Ovary (tissue), 9 donors: Measurements from ENCODE around the gene CDK5RAP1. TPM values are rescaled to one million over a fixed set of nuclear protein-coding genes. Genes with fewer than 3 reads are reported as not detected.

ENCODE experiments used
- DNase-seq, 5 donors: peaks; one replicate each; pipeline ENCODE4 v3.0.0-alpha.2; 2019 to 2020
- H3K27ac ChIP-seq, 2 donors: fragments of 200-600 bp; one replicate each; pipeline versions ENCODE4 v1.5.1 to v1.8.0; 2019 to 2022
- H3K27me3 ChIP-seq: fragments of 200-600 bp; one replicate; pipeline ENCODE4 v1.8.0; 2022
- H3K36me3 ChIP-seq: fragments of 200-600 bp; sonication (generic); one replicate; pipeline ENCODE4 v1.5.1; 2019
- H3K4me1 ChIP-seq: one replicate; pipeline ENCODE4 v1.8.1; 2013; ENCODE audit warnings: mild to moderate bottlenecking, moderate library complexity; ENCODE audit not compliant: insufficient read depth
- H3K4me3 ChIP-seq: fragments of 200-600 bp; sonication (generic); one replicate; pipeline ENCODE4 v1.5.1; 2017
- H3K9me3 ChIP-seq, 2 donors: fragments of 200-600 bp in 1 of 2; sonication (generic) in 1 of 2; one replicate each; pipeline versions ENCODE4 v1.5.1 to v1.8.1; 2013 to 2019; ENCODE audit warnings: mild to moderate bottlenecking in 1 of 2, moderate library complexity in 1 of 2
- EP300 ChIP-seq: sonication (generic); formaldehyde crosslinking; IDR thresholded peaks from one replicate; pipeline ENCODE4 v1.6.1; 2017; ENCODE audit warnings: antibody characterized with exemption
- POLR2A ChIP-seq: fragments of 450-650 bp; IDR thresholded peaks from one replicate; pipeline ENCODE4 v1.6.1; 2017; ENCODE audit warnings: antibody characterized with exemption, mild to moderate bottlenecking, moderate library complexity
- WGBS, 3 donors: extraction: QIAGEN DNeasy Blood & Tissue Kit in 1 of 3; methylation state at CpG; one replicate each; pipeline versions ENCODE4 v1.1.5 to v1.1.7; 2013 to 2017; 5-methylcytosine and 5-hydroxymethylcytosine counted together
- intact Hi-C, 4 donors: fragments of 100-400 bp; cut with DNase I; formaldehyde crosslinking; loops; one replicate each; pipeline versions ENCODE4 v1.11.0 to v1.15.1; 2022 to 2023
- polyA plus RNA-seq, 2 donors: library from polyadenylated mRNA; stranded (reverse); fragments of 200-250 nt in 1 of 2; fragments of 350-450 nt in 1 of 2; fragmentation: Illumina TruSeq in 1 of 2; extraction: RNeasy Lipid Tissue Mini Kit (QIAGEN cat#74804) in 1 of 2; gene quantifications; one replicate each; pipeline ENCODE4 v1.2.3, GENCODE V29; 2013 to 2014
- total RNA-seq, 7 donors: library from RNA; depleted of rRNA in 2 of 7; stranded (reverse); fragments of >200 nt in 2 of 7; fragmentation: NEBNext Ultra II Directional in 3 of 7; extraction: Animal tissue kit (Norgen Biotek cat#: 25700) in 3 of 7; gene quantifications; one replicate each; pipeline versions ENCODE4 v1.1.0 to v1.2.4, GENCODE V29; 2016 to 2023
- TF ChIP-seq, protein P1 (sequence below), 3 donors: fragments of 450-650 bp in 2 of 3; fragments of 200-600 bp in 1 of 3; IDR thresholded peaks; one replicate each; pipeline versions ENCODE4 v1.5.1 to v1.8.0; 2016 to 2022; ENCODE audit warnings: antibody characterized with exemption in 3 of 3, mild to moderate bottlenecking in 1 of 3
- donor health status: DM: no; HTN: no; CAD: no; lungs with moderate emphysema.
- donor health status: DM: no; HTN: no; CAD: no.
- donor health status: Bipolar disorder and iron deficiency.
- donor health status: DM: yes; HTN: yes; CAD: no.
- donor health status: DM: no; HTN: no; CAD: no.
- donor health status: DM: yes; HTN: yes; CAD: no.

CDK5RAP1 gene
- total and polyA plus RNA-seq, 9 donors, result 17.3 to 31.9 (median 19.4) TPM

DNA sequence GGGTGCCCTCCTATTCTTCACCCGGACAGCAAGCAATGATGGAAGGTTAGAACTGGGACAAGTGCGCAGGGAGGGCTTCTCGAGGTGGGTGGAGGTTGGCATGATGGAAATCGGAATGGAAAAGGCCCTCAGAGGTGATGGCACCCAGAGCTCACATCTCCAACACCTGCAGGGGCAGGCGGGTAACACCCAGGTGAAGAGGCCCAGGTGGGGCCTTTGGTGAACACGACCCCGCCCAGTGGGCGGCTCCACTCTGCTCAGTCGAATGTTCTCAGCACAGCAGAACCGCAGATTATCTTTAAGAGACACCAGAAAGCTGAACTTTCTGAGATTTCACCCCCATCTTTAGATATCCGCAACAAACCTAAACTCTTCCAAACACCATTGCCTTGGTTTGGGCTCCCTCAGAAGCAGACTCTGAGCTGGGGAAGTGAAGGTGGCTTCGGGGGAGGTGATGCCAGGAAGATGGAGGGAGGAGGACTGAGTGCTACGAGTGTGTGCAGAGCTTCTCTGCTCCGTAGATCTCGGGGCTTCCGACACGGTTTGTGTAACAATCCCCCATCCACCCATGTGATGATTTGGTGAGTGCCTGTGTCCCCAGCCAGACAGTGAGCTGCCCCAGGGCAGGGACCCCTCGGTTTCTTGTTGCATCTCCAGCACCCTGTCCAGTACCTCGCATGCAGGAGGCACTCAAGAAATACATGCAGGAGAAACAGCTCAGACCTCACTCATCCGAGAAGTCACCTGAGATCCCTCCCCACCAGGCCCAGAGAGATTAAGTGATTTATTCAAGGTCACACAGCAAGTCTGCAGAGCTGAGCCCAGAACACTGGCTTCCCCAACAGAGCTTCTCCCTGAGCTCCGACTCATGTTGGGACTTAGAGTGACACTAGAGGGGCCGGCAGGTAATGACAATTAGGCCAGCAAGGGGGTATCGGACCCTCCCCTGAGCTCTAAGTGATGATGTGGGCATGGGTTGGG, 72.9 kb downstream of the CDK5RAP1 start:
- no peak for TF ChIP-seq POLR2A
- TF ChIP-seq, protein P1, sequence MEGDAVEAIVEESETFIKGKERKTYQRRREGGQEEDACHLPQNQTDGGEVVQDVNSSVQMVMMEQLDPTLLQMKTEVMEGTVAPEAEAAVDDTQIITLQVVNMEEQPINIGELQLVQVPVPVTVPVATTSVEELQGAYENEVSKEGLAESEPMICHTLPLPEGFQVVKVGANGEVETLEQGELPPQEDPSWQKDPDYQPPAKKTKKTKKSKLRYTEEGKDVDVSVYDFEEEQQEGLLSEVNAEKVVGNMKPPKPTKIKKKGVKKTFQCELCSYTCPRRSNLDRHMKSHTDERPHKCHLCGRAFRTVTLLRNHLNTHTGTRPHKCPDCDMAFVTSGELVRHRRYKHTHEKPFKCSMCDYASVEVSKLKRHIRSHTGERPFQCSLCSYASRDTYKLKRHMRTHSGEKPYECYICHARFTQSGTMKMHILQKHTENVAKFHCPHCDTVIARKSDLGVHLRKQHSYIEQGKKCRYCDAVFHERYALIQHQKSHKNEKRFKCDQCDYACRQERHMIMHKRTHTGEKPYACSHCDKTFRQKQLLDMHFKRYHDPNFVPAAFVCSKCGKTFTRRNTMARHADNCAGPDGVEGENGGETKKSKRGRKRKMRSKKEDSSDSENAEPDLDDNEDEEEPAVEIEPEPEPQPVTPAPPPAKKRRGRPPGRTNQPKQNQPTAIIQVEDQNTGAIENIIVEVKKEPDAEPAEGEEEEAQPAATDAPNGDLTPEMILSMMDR (IDR thresholded peaks at IDR 0.05), result no peak
- TF ChIP-seq EP300, result no peak
- Histone ChIP-seq H3K36me3 (no peaks in the 10 kb centered on the region), H3K4me3 (no peak overlapping the region), H3K27me3 (no peaks in the 10 kb centered on the region), H3K9me3 (no peaks in the 10 kb centered on the region), H3K4me1 (no peaks in the 10 kb centered on the region), H3K27ac (no peak overlapping the region)
- no peak for DNase-seq
- intact Hi-C loops, result no loop called here
- WGBS, 3 donors, result 70 to 74% (median 70%) methylated on average over 23 of the region's 23 CpGs

DNA sequence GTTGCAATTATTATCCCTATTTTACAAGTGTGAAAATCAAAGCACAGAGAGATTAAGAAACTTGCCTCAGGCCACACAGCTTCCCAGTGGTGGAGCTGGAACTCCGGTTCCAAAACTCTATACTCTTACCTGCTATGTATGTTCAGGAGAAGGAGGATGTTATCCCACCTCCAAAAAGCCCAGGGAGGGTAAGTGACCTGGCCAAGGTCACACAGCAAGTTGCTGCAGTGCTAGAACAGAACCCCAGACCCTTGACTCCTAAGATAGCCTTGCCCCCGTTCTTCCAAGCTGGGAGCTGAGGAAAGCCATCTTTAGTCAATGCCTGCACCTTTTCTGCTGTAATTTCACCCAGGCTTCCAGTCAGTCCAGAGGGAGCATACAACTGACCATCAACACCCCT, 76.0 kb downstream of the CDK5RAP1 start:
- H3K4me1 ChIP-seq, result no peaks in the 10 kb centered on the region
- H3K27me3 ChIP-seq, result no peaks in the 10 kb centered on the region
- 58 to 88% (median 82%) methylated on average over 2 of the region's 2 CpGs for WGBS, 3 donors
- intact Hi-C loops, result no loop called here
- no peak overlapping the region for H3K27ac ChIP-seq
- no peaks in the 10 kb centered on the region for H3K9me3 ChIP-seq
- no peaks in the 10 kb centered on the region for H3K36me3 ChIP-seq
- H3K4me3 ChIP-seq, result no peak overlapping the region
- TF ChIP-seq POLR2A (no peak), EP300 (no peak)
- TF ChIP-seq, protein P1 (IDR thresholded peaks at IDR 0.05), result no peak
- DNase-seq, result no peak

DNA sequence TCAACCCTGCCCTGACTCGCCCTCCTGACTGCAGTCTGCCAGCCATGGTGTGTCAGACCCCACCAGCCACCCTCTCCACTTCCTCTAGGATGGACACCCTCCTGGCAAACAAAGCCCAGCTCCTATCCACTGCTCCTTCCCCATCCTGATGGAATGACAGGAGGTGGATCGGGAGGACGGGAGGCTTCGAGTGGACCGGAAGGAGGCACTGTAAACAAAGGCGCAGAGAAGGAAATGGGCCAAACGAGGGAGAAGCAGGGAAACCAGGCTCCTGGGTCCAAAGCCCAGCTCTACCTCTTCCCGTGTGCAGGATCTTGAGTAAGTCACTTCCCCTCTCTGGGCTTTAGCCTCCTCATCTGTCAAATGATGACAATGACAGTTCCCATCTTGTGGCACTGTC, 78.1 kb downstream of the CDK5RAP1 start:
- no peaks in the 10 kb centered on the region for H3K4me1 ChIP-seq
- H3K36me3 ChIP-seq, result no peaks in the 10 kb centered on the region
- intact Hi-C loops, result no loop called here
- TF ChIP-seq, protein P1 (IDR thresholded peaks at IDR 0.05), result no peak
- no peak for TF ChIP-seq EP300
- no peak for TF ChIP-seq POLR2A
- no peak for DNase-seq
- no peaks in the 10 kb centered on the region for H3K27me3 ChIP-seq
- 43 to 55% (median 48%) methylated on average over 8 of the region's 8 CpGs for WGBS, 3 donors
- no peak overlapping the region for H3K4me3 ChIP-seq
- no peaks in the 10 kb centered on the region for H3K9me3 ChIP-seq
- H3K27ac ChIP-seq, result no peak overlapping the region

DNA sequence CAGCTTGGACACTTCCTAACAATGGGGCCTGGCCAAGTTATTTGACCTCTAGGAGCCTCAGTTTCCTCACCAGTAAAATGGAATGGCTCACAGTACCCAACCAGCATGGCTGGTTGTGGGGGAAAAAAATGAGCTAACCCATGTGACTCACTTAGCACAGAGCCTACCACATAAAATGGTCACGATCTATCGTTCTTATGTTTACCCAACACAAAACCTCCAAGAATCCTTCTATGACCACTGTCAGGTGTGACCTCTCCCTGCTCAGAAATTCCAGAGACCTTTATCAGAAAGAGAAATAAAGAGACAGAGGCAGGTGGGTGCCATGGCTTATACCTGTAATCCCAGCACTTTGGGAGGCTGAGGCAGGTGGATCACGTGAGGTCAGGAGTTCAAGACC, 78.9 kb downstream of the CDK5RAP1 start:
- no peak for DNase-seq
- TF ChIP-seq EP300, result no peak
- WGBS, 3 donors, result 74 to 84% (median 76%) methylated on average over 3 of the region's 3 CpGs
- H3K27me3 ChIP-seq, result no peaks in the 10 kb centered on the region
- H3K9me3 ChIP-seq, result no peaks in the 10 kb centered on the region
- no peak overlapping the region for H3K4me3 ChIP-seq
- H3K27ac ChIP-seq, result no peak overlapping the region
- intact Hi-C loops, result no loop called here
- H3K4me1 ChIP-seq, result no peaks in the 10 kb centered on the region
- H3K36me3 ChIP-seq, result no peaks in the 10 kb centered on the region

DNA sequence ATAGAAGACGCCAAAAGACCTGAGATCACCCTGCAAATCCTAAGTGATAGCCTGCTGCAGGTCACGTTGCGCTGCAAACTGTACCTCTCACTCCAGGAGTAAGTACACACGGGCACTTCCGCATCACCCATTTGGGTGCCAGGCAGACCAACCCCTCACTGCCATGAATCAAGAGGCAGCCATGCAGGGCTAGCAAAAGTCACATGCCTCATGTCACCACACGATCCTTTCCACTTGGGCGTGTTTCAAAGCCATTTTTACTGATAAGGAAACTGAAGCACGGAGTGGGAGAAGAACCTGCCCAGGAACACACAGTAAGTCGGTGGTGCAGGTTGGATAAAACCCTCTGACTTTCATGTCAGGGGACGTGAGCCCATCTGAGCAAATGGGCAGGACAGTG, 81.3 kb downstream of the CDK5RAP1 start:
- Histone ChIP-seq H3K36me3 (no peaks in the 10 kb centered on the region), H3K4me3 (no peak overlapping the region), H3K4me1 (no peaks in the 10 kb centered on the region), H3K9me3 (no peaks in the 10 kb centered on the region), H3K27ac (no peak overlapping the region), H3K27me3 (no peaks in the 10 kb centered on the region)
- WGBS, 3 donors, result 69 to 83% (median 73%) methylated on average over 10 of the region's 10 CpGs
- intact Hi-C loops, result no loop called here
- no peak for DNase-seq
- TF ChIP-seq, protein P1 (IDR thresholded peaks at IDR 0.05), result no peak
- no peak for TF ChIP-seq EP300
- no peak for TF ChIP-seq POLR2A
